GM19043 (cell line): ENCODE data around the gene SAMD4B.
"Not testable (repeated sequence)": the region's sequence is repeated elsewhere in the genome, so short reads cannot be mapped to it uniquely, and the experiment has no call there.

Experiments
- ATAC-seq: cut with Tn5 transposase; IDR thresholded peaks from one replicate; pipeline ENCODE4 v1.9.1; 2021; ENCODE audit warnings: low read depth; ENCODE audit not compliant: unreplicated experiment

Gene SAMD4B

GRCh38 chr19:39341719-39342604 lies at the start of gene SAMD4B:
SAMD4B (plus strand) TSS chr19:39342421; CDS start chr19:39356894, 14,473 bp downstream.
- peak; percentile 81 for ATAC-seq

GRCh38 chr19:39293394-39293793 lies 48.8 kb upstream of the SAMD4B start:
- no peak for ATAC-seq

GRCh38 chr19:39296055-39296645 lies 46.1 kb upstream of the SAMD4B start, which contains the start of gene IFNL1:
IFNL1 (plus strand) TSS chr19:39296407; CDS start chr19:39296422, 15 bp downstream.
- no peak for ATAC-seq

GRCh38 chr19:39296906-39297305 lies 45.3 kb upstream of the SAMD4B start:
- no peak for ATAC-seq

- no peak for ATAC-seq
Measured at GRCh38 chr19:39297931-39298634, 44.1 kb upstream of the SAMD4B start.

GRCh38 chr19:39299404-39299803 lies 42.8 kb upstream of the SAMD4B start:
- ATAC-seq, result no peak

- ATAC-seq, result no peak
Measured at GRCh38 chr19:39299832-39300231, 42.4 kb upstream of the SAMD4B start.

GRCh38 chr19:39301021-39301420 lies 41.2 kb upstream of the SAMD4B start:
- ATAC-seq, result no peak

- ATAC-seq, result no peak
Measured at GRCh38 chr19:39301562-39301961, 40.7 kb upstream of the SAMD4B start.

- no peak for ATAC-seq
Measured at GRCh38 chr19:39303373-39304184, 38.6 kb upstream of the SAMD4B start.

- ATAC-seq, result no peak
Measured at GRCh38 chr19:39304185-39304513, 38.1 kb upstream of the SAMD4B start.

- ATAC-seq, result no peak
Measured at GRCh38 chr19:39304701-39305571, 37.3 kb upstream of the SAMD4B start.

- no peak for ATAC-seq
Measured at GRCh38 chr19:39306075-39306474, 36.1 kb upstream of the SAMD4B start.

GRCh38 chr19:39307046-39307821 lies 35.0 kb upstream of the SAMD4B start:
- no peak for ATAC-seq

- no peak for ATAC-seq
Measured at GRCh38 chr19:39307822-39308530, 34.2 kb upstream of the SAMD4B start.

- ATAC-seq, result no peak
Measured at GRCh38 chr19:39308531-39309304, 33.5 kb upstream of the SAMD4B start.

GRCh38 chr19:39309305-39309670 lies 32.9 kb upstream of the SAMD4B start:
- ATAC-seq, result not testable (repeated sequence)
